Endodermal cell (in vitro differentiated cells): ENCODE measurements around the gene VPS13D. TPM values are rescaled to one million over a fixed set of nuclear protein-coding genes. Genes with fewer than 3 reads are reported as not detected.

Experiments used
- DNase-seq: peaks from one replicate; pipeline ENCODE4 v3.0.0-alpha.2; 2017
- H3K27ac ChIP-seq: 2 replicates; pipeline ENCODE4 v1.5.1; 2013; ENCODE audit warnings: mild to moderate bottlenecking, low read depth, low read length, moderate library complexity
- H3K27me3 ChIP-seq: 2 replicates; pipeline ENCODE4 v1.6.1; 2013; ENCODE audit warnings: mild to moderate bottlenecking, low read length, moderate library complexity; ENCODE audit not compliant: insufficient read depth, control insufficient read depth, poor library complexity, severe bottlenecking
- H3K36me3 ChIP-seq: 2 replicates; pipeline ENCODE4 v1.7.0; 2013; ENCODE audit warnings: mild to moderate bottlenecking, low read length, moderate library complexity; ENCODE audit not compliant: control insufficient read depth, insufficient read depth
- H3K4me1 ChIP-seq: one replicate; pipeline ENCODE4 v1.7.0; 2013; ENCODE audit warnings: low read length; ENCODE audit not compliant: control insufficient read depth, insufficient read depth
- H3K4me3 ChIP-seq: 2 replicates; pipeline ENCODE4 v1.5.1; 2013; ENCODE audit warnings: mild to moderate bottlenecking, low read length, moderate library complexity
- H3K9ac ChIP-seq: 2 replicates; pipeline ENCODE4 v1.6.1; 2013; ENCODE audit warnings: mild to moderate bottlenecking, low read length, moderate library complexity; ENCODE audit not compliant: poor library complexity, severe bottlenecking; ENCODE audit errors: extremely low read depth
- H3K9me3 ChIP-seq: 2 replicates; pipeline ENCODE4 v1.6.1; 2013; ENCODE audit warnings: mild to moderate bottlenecking, low read length, moderate library complexity; ENCODE audit not compliant: control insufficient read depth
- H3K27ac Mint-ChIP-seq: 2 replicates; pipeline ENCODE4 v1.8.0; 2020; ENCODE audit warnings: mixed read lengths
- H3K27me3 Mint-ChIP-seq: 2 replicates; pipeline ENCODE4 v1.8.0; 2021; ENCODE audit warnings: mild to moderate bottlenecking, mixed read lengths; ENCODE audit not compliant: insufficient read depth
- H3K36me3 Mint-ChIP-seq: 2 replicates; pipeline ENCODE4 v1.8.0; 2020; ENCODE audit warnings: low read depth, mixed read lengths
- H3K4me1 Mint-ChIP-seq: 2 replicates; pipeline ENCODE4 v1.8.0; 2020; ENCODE audit warnings: mixed read lengths
- H3K4me3 Mint-ChIP-seq: 2 replicates; pipeline ENCODE4 v1.8.0; 2020; ENCODE audit warnings: mild to moderate bottlenecking, moderate library complexity, mixed read lengths
- H3K9me3 Mint-ChIP-seq: 2 replicates; pipeline ENCODE4 v1.8.0; 2020; ENCODE audit warnings: mild to moderate bottlenecking, mixed read lengths
- CTCF ChIP-seq: fragments of 200-600 bp; sonication (generic); conservative IDR thresholded peaks from 2 replicates; pipeline ENCODE4 v1.5.0; 2021; ENCODE audit warnings: antibody characterized with exemption, mild to moderate bottlenecking
- WGBS, 2 experiments: methylation state at CpG; one replicate each; pipeline versions ENCODE4 v1.1.5 to v1.1.7; 2013; ENCODE audit warnings: missing lambda C conversion rate in 2 of 2, mixed read lengths in 1 of 2; ENCODE audit not compliant: insufficient coverage in 1 of 2, insufficient read length in 1 of 2; 5-methylcytosine and 5-hydroxymethylcytosine counted together
- total RNA-seq, 2 donors: library from RNA; stranded (reverse); fragmentation: NEBNext Ultra II Directional in 1 of 2; extraction: Animal tissue kit (Norgen Biotek cat#: 25700) in 1 of 2; gene quantifications; 2 replicates in 1 of 2; 3 replicates in 1 of 2; pipeline ENCODE4 v1.2.1, GENCODE V29; 2021

The VPS13D gene
- total RNA-seq, 2 donors from 2014 or later, result 32.5 to 36.7 TPM

DNA sequence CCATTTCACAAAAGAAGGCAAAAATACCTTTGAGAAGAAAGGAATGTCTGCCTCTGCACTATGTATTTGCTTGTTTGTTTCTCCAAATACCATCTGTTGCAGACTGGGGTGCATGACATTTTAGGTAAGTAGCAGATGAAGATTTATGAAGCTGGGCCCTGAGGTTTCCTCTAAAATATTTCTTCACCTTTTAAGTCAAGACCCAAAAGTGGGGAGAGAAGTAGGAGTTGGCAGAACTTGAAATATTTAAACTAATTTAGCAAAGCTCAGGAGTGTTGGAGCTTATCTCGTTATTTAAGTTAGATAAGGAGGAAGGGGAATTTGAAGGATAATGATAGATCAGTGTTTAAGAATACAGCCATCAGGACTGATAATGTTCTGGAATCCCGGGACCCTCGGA lies 235.3 kb downstream of the VPS13D start:
- Mint-ChIP-seq H3K4me1 (peaks cover 31% of the 10 kb centered on the region), H3K27ac (no peak overlapping the region), H3K27me3 (peaks cover 2% of the 10 kb centered on the region), H3K4me3 (no peak overlapping the region), H3K36me3 (peaks cover 17% of the 10 kb centered on the region), H3K9me3 (no peaks in the 10 kb centered on the region)
- no peaks in the 10 kb centered on the region for H3K9me3 ChIP-seq
- H3K4me3 ChIP-seq, result no peak overlapping the region
- H3K36me3 ChIP-seq, result no peaks in the 10 kb centered on the region
- no peak overlapping the region for H3K9ac ChIP-seq
- H3K4me1 ChIP-seq, result peaks cover 21% of the 10 kb centered on the region
- no peak for DNase-seq
- TF ChIP-seq CTCF, result no peak
- H3K27ac ChIP-seq, result no peak overlapping the region
- H3K27me3 ChIP-seq, result no peaks in the 10 kb centered on the region
- WGBS, 2 experiments, result 79 to 80% methylated on average over 3 of the region's 3 CpGs

DNA sequence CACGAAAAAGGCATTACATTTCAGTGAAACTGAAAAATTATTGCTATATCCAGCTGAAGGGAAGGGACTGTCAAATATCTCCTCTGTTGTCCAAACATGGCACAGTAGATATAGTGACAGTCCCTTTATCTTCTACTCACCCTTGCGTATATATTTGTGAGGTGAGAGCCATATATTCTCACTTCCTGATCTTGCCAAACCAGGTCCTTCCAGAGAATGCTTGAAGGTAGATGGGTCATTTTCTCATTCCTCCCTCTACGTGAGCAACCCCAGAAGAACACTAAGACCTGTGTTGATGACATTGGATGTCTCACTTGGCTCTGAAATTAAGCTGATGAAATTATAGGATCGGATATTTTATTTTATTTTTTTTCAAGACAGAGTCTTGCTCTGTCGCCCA lies 237.0 kb downstream of the VPS13D start:
- Mint-ChIP-seq H3K4me3 (no peak overlapping the region), H3K4me1 (peaks cover 19% of the 10 kb centered on the region), H3K36me3 (peaks cover 21% of the 10 kb centered on the region), H3K27ac (no peak overlapping the region), H3K27me3 (peaks cover 2% of the 10 kb centered on the region), H3K9me3 (no peaks in the 10 kb centered on the region)
- Histone ChIP-seq H3K9me3 (no peaks in the 10 kb centered on the region), H3K27ac (no peak overlapping the region), H3K36me3 (no peaks in the 10 kb centered on the region), H3K27me3 (no peaks in the 10 kb centered on the region), H3K9ac (no peak overlapping the region), H3K4me3 (no peak overlapping the region), H3K4me1 (peaks cover 18% of the 10 kb centered on the region)
- no peak for DNase-seq
- TF ChIP-seq CTCF, result no peak
- 98% methylated on average over 4 to 5 of the region's 5 CpGs for WGBS, 2 experiments

- Histone ChIP-seq H3K4me1 (peaks cover 18% of the 10 kb centered on the region), H3K27me3 (no peaks in the 10 kb centered on the region), H3K9me3 (peaks cover 4% of the 10 kb centered on the region), H3K36me3 (no peaks in the 10 kb centered on the region), H3K27ac (no peak overlapping the region), H3K4me3 (no peak overlapping the region), H3K9ac (no peak overlapping the region)
- no peak for TF ChIP-seq CTCF
- Mint-ChIP-seq H3K4me3 (no peak overlapping the region), H3K4me1 (peaks cover 19% of the 10 kb centered on the region), H3K27ac (no peak overlapping the region), H3K9me3 (peaks cover 5% of the 10 kb centered on the region), H3K27me3 (peaks cover 2% of the 10 kb centered on the region), H3K36me3 (peaks cover 25% of the 10 kb centered on the region)
- DNase-seq, result no peak
- WGBS, 2 experiments, result 93 to 94% methylated on average over 3 to 6 of the region's 6 CpGs
Observed at GRCh38 chr1:12467570-12468286, 237.9 kb downstream of the VPS13D start.
